Tibial artery (tissue), 4 donors: ENCODE measurements around the gene ADAMTS17.
A peak's percentile ranks its signal among the peaks of the same experiment; 100 is the strongest.

ENCODE experiments used
- DNase-seq, 2 donors: peaks; one replicate each; pipeline ENCODE4 v3.0.0-alpha.2; 2019
- H3K27ac ChIP-seq, 2 donors: fragments of 200-600 bp; sonication (generic) in 1 of 2; 1 replicate in 1 of 2; 2 replicates in 1 of 2; pipeline ENCODE4 v1.5.1; 2018 to 2019; ENCODE audit warnings: mild to moderate bottlenecking in 1 of 2
- H3K27me3 ChIP-seq, 2 donors: fragments of 200-600 bp; sonication (generic) in 1 of 2; one replicate each; pipeline versions ENCODE4 v1.5.1 to v1.6.0; 2016 to 2019
- H3K36me3 ChIP-seq, 3 donors: fragments of 200-600 bp; sonication (generic) in 2 of 3; one replicate each; pipeline ENCODE4 v1.5.1; 2016 to 2019; ENCODE audit warnings: mild to moderate bottlenecking in 2 of 3
- H3K4me1 ChIP-seq, 4 donors: fragments of 200-600 bp; sonication (generic) in 2 of 4; 1 replicate in 3 of 4; 2 replicates in 1 of 4; pipeline ENCODE4 v1.5.1; 2016 to 2019
- H3K4me3 ChIP-seq, 2 donors: fragments of 200-600 bp; sonication (generic) in 1 of 2; 1 replicate in 1 of 2; 2 replicates in 1 of 2; pipeline ENCODE4 v1.5.1; 2018 to 2019; ENCODE audit warnings: mild to moderate bottlenecking in 2 of 2
- H3K9me3 ChIP-seq, 3 donors: fragments of 200-600 bp; sonication (generic) in 1 of 3; one replicate each; pipeline ENCODE4 v1.5.1; 2016 to 2019
- intact Hi-C: fragments of 100-400 bp; cut with DNase I; formaldehyde crosslinking; loops from one replicate; pipeline ENCODE4 v1.15.0; 2023; ENCODE audit warnings: low total_unique reads
- TF ChIP-seq, protein P1 (sequence below), 2 experiments: fragments of 200-600 bp in 1 of 2; fragments of 450-650 bp in 1 of 2; IDR thresholded peaks; one replicate each; pipeline ENCODE4 v1.5.1; 2017 to 2019; ENCODE audit warnings: antibody characterized with exemption in 2 of 2, mild to moderate bottlenecking in 1 of 2, moderate library complexity in 1 of 2

The ADAMTS17 gene

DNA sequence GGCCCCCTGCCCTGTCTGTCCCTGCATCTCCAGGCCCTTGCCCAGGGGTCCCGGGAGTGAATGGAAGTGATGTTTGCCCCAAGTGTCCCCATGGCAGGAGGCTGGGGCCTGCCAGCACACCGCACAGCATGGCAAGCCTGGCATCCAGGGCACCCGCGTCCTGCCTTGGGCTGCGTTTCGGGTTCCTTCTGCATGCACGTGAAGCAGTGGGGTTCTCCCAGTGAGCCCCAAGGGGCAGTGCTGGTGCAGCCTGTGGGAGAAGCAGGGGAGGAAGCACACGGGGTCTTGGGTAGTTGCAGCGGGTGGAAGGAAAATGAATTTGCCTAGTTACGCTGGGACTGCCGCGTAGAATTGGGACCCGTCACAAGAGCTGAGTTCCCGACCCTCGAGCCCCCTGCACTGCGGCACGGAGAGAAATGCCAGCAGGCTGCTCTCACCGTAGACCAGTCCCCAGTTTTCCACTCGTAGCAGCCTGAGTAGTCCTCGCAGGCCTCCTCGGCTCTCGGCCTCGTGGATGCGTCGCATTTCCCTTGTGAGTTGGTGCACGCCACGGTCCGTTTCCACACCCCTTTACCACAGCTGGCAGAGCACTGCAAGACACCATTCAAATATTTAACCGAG lies 349.1 kb downstream of the ADAMTS17 start:
- Histone ChIP-seq H3K9me3 (no peaks in the 10 kb centered on the region), H3K4me3 (no peak overlapping the region), H3K27me3 (no peaks in the 10 kb centered on the region), H3K36me3 (no peaks in the 10 kb centered on the region), H3K4me1 (no peaks in the 10 kb centered on the region), H3K27ac (no peak overlapping the region)
- peak in 1 of 2 donors; percentile 51 for DNase-seq
- intact Hi-C loops = no loop called here
- TF ChIP-seq, protein P1, sequence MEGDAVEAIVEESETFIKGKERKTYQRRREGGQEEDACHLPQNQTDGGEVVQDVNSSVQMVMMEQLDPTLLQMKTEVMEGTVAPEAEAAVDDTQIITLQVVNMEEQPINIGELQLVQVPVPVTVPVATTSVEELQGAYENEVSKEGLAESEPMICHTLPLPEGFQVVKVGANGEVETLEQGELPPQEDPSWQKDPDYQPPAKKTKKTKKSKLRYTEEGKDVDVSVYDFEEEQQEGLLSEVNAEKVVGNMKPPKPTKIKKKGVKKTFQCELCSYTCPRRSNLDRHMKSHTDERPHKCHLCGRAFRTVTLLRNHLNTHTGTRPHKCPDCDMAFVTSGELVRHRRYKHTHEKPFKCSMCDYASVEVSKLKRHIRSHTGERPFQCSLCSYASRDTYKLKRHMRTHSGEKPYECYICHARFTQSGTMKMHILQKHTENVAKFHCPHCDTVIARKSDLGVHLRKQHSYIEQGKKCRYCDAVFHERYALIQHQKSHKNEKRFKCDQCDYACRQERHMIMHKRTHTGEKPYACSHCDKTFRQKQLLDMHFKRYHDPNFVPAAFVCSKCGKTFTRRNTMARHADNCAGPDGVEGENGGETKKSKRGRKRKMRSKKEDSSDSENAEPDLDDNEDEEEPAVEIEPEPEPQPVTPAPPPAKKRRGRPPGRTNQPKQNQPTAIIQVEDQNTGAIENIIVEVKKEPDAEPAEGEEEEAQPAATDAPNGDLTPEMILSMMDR (IDR thresholded peaks at IDR 0.05) = no peak

DNA sequence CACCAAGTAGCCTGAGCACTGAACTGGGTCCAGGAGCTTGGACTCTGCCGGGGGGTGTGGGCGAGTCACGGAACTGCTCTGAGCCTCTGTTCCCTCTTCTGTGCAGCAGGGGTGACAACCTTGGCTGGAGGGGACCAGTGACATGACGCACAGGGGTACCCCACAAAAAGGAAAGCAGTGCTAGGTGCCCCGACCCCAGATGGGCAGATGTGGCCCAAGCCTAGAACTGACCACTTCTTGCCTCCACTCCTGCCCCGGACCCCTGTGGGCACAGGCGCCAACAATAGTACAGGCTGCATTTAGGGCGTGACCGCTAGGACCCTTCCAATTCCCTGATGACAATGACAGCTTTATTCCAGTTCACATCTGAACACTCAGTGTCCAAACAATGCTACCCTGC lies 352.7 kb downstream of the ADAMTS17 start:
- peak in 1 of 2 donors; percentile 55 for DNase-seq
- intact Hi-C loops = no loop called here
- H3K27me3 ChIP-seq = no peaks in the 10 kb centered on the region
- H3K4me1 ChIP-seq = no peaks in the 10 kb centered on the region
- no peaks in the 10 kb centered on the region for H3K36me3 ChIP-seq
- no peaks in the 10 kb centered on the region for H3K9me3 ChIP-seq
- H3K4me3 ChIP-seq = no peak overlapping the region
- TF ChIP-seq, protein P1 (IDR thresholded peaks at IDR 0.05) = no peak
- no peak overlapping the region for H3K27ac ChIP-seq

DNA sequence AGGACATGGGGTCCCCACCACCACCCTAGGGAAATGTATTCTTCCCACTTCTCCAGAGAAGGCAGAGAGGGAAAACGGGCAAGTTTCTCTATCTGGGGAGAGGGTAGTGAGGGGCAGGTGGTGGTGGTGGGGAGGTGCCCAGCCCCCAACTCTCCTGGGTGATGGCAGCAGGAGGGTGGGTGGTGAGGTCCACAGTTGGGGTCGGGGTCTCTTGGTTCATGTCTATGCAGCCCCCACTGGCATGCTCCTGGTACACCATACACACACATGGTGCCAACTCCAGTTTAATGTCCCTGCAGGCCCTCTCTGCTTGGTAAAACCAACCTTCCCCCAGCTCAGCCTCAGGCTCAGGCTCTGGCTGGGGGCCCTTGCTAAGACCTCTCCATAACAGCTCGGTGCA lies 354.1 kb downstream of the ADAMTS17 start:
- H3K4me1 ChIP-seq = no peaks in the 10 kb centered on the region
- no peak overlapping the region for H3K4me3 ChIP-seq
- no peak overlapping the region for H3K27ac ChIP-seq
- intact Hi-C loops = no loop called here
- no peak for DNase-seq
- no peaks in the 10 kb centered on the region for H3K36me3 ChIP-seq
- TF ChIP-seq, protein P1 (IDR thresholded peaks at IDR 0.05) = no peak
- no peaks in the 10 kb centered on the region for H3K27me3 ChIP-seq
- no peaks in the 10 kb centered on the region for H3K9me3 ChIP-seq

DNA sequence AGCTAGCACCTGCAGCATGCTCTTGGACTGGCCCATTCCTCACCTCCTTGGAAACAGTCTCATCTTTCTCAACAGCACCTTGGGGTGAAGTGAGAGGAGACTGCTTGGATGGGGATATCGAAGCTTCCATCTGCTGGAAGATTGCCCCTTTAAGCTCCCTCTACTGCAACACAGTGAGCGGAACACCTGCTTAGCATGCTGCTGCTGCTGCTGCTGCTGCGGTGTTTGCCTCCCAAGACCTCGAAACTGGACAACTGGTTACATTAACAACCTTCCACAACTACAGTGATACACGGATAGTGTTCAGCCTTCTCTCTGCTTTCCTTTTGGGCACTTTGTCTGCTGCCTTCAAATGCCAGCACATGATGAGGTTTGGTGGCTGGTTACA lies 354.7 kb downstream of the ADAMTS17 start:
- no peak overlapping the region for H3K27ac ChIP-seq
- intact Hi-C loops = no loop called here
- no peaks in the 10 kb centered on the region for H3K27me3 ChIP-seq
- H3K36me3 ChIP-seq = no peaks in the 10 kb centered on the region
- no peaks in the 10 kb centered on the region for H3K4me1 ChIP-seq
- no peak for DNase-seq
- no peaks in the 10 kb centered on the region for H3K9me3 ChIP-seq
- H3K4me3 ChIP-seq = no peak overlapping the region
- TF ChIP-seq, protein P1 (IDR thresholded peaks at IDR 0.05) = no peak

DNA sequence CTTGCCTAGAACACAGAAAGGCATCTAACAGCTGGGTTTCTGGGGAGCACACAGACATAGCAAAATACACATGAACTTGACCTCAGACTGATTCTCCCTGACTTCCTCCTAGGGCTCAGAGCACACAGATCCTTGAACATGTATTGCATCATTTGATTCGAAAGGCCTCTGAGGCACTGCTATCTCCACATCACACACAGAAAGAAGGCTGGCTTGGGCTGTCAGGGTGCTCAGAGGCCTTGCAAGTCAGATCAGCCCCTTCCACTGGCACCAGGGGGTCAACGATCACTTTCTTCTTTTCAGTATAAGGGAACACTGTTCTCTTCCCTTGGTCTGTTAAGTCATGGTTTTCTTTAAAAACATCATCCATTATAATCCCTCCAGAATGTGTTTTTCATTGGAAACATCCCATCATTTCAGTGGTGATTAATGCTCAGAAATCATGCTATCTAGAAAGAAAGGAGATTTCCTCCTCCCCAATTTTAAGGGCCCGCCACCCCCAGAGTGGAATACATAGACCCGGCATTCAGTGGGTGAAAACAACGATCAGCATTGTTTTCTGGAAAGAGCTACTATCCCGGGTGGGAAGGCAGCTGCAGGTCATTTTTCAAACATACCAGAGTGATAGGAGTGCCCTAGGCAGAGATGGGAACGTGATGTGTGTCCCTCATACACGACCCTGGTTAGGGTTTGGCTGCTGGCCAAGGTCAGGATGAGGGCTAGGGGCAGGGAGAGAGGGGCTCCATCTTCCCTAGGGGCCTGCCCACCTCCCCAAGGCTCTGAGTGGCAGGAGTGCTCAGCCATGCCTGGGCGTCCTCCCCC lies 355.3 kb downstream of the ADAMTS17 start:
- TF ChIP-seq, protein P1 (IDR thresholded peaks at IDR 0.05) = no peak
- no peaks in the 10 kb centered on the region for H3K9me3 ChIP-seq
- no peaks in the 10 kb centered on the region for H3K27me3 ChIP-seq
- H3K4me3 ChIP-seq = no peak overlapping the region
- intact Hi-C loops = no loop called here
- no peak for DNase-seq
- H3K36me3 ChIP-seq = no peaks in the 10 kb centered on the region
- H3K27ac ChIP-seq = no peak overlapping the region
- H3K4me1 ChIP-seq = no peaks in the 10 kb centered on the region
